Measurements from ENCODE around the gene PCNA. TPM values are rescaled to one million over a fixed set of nuclear protein-coding genes. Genes with fewer than 3 reads are reported as not detected.

PCNA gene
- total RNA-seq, 1 donor from 2014 or later, result 126 TPM

DNA sequence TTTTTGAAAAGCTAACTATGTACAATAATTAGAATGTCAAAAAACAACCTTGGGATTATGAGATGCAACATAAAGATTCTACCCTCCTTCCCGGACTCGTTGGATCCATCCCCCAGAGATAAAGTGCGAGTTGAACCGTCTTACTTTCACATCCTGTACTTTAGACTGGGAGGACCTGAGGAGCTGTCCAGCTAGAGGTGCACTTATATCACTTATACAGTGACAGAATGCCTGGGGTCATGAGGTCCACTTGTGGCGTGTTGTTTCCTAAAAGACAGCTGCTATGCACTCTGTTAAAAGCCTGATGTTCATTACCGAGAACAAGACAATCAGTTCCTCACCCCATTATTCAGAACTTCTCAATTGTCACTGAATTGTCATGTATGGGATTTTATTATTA lies 9.1 kb upstream of the PCNA start:
- no peak for DNase-seq (ENCODE audit: low spot score, unreplicated experiment)
- Mint-ChIP-seq H3K9me3 (ENCODE audit: low read depth) (no peaks in the 10 kb centered on the region), H3K4me3 (ENCODE audit: low read depth) (peak overlapping the region; percentile 2), H3K36me3 (ENCODE audit: insufficient read depth) (no peaks in the 10 kb centered on the region), H3K27me3 (no peaks in the 10 kb centered on the region), H3K27ac (no peak overlapping the region), H3K4me1 (ENCODE audit: low read depth) (peaks cover 13% of the 10 kb centered on the region)
- TF ChIP-seq, protein P1, sequence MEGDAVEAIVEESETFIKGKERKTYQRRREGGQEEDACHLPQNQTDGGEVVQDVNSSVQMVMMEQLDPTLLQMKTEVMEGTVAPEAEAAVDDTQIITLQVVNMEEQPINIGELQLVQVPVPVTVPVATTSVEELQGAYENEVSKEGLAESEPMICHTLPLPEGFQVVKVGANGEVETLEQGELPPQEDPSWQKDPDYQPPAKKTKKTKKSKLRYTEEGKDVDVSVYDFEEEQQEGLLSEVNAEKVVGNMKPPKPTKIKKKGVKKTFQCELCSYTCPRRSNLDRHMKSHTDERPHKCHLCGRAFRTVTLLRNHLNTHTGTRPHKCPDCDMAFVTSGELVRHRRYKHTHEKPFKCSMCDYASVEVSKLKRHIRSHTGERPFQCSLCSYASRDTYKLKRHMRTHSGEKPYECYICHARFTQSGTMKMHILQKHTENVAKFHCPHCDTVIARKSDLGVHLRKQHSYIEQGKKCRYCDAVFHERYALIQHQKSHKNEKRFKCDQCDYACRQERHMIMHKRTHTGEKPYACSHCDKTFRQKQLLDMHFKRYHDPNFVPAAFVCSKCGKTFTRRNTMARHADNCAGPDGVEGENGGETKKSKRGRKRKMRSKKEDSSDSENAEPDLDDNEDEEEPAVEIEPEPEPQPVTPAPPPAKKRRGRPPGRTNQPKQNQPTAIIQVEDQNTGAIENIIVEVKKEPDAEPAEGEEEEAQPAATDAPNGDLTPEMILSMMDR (IDR thresholded peaks at IDR 0.05; ENCODE audit: unreplicated experiment), result no peak

DNA sequence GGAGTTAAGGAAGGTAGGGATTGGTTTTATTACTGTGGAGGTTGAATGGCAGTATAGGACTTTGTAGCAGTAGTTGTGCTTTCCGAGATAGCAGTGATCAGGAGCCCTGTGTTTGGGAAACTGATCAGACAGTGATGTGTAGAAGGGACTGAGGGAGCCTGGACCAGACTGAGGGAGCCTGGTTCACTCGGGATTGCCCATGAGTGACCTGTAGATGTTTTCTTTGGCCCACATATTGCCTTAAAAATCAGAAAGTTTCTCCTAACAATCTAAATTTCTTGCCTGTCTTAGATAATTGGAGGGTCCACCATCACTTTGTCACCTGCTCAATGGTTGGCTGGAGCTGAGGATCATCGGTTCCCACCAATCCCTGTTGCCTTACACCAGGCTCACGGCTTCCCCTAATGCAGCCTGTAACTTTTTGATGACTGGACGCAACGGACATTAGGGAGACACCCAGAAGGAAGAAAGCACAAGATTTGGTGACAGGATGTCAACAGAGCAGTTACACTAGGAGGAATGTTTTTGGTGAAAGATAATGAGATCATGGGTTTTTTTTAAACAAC lies 8.2 kb upstream of the PCNA start:
- Mint-ChIP-seq H3K4me1 (ENCODE audit: low read depth) (peaks cover 13% of the 10 kb centered on the region), H3K27ac (peak overlapping the region; percentile 98), H3K27me3 (no peaks in the 10 kb centered on the region), H3K9me3 (ENCODE audit: low read depth) (no peaks in the 10 kb centered on the region), H3K4me3 (ENCODE audit: low read depth) (peak overlapping the region; percentile 96), H3K36me3 (ENCODE audit: insufficient read depth) (no peaks in the 10 kb centered on the region)
- TF ChIP-seq, protein P1 (IDR thresholded peaks at IDR 0.05; ENCODE audit: unreplicated experiment), result no peak
- DNase-seq (ENCODE audit: low spot score, unreplicated experiment), result no peak

- Mint-ChIP-seq H3K27ac (peak overlapping the region; percentile 98), H3K9me3 (ENCODE audit: low read depth) (no peaks in the 10 kb centered on the region), H3K36me3 (ENCODE audit: insufficient read depth) (no peaks in the 10 kb centered on the region), H3K4me1 (ENCODE audit: low read depth) (peaks cover 13% of the 10 kb centered on the region), H3K27me3 (no peaks in the 10 kb centered on the region), H3K4me3 (ENCODE audit: low read depth) (peak overlapping the region; percentile 96)
- DNase-seq (ENCODE audit: low spot score, unreplicated experiment), result no peak
- TF ChIP-seq, protein P1 (IDR thresholded peaks at IDR 0.05; ENCODE audit: unreplicated experiment), result no peak
Observed at GRCh38 chr20:5127204-5127858, 7.6 kb upstream of the PCNA start.

GRCh38 chr20:5126512-5127203 lies 6.9 kb upstream of the PCNA start, which contains the start of gene CDS2:
TSS of gene CDS2 (plus strand) at chr20:5127008. CDS start at chr20:5127093, 85 bp downstream.
- peak; percentile 100 for DNase-seq (ENCODE audit: low spot score, unreplicated experiment)
- Mint-ChIP-seq H3K36me3 (ENCODE audit: insufficient read depth) (no peaks in the 10 kb centered on the region), H3K4me1 (ENCODE audit: low read depth) (peaks cover 13% of the 10 kb centered on the region), H3K9me3 (ENCODE audit: low read depth) (no peaks in the 10 kb centered on the region), H3K27me3 (no peaks in the 10 kb centered on the region), H3K4me3 (ENCODE audit: low read depth) (peak within 1 kb of the TSS; percentile 96), H3K27ac (peak within 1 kb of the TSS; percentile 98)
- TF ChIP-seq, protein P1 (IDR thresholded peaks at IDR 0.05; ENCODE audit: unreplicated experiment), result peak; percentile 56

DNA sequence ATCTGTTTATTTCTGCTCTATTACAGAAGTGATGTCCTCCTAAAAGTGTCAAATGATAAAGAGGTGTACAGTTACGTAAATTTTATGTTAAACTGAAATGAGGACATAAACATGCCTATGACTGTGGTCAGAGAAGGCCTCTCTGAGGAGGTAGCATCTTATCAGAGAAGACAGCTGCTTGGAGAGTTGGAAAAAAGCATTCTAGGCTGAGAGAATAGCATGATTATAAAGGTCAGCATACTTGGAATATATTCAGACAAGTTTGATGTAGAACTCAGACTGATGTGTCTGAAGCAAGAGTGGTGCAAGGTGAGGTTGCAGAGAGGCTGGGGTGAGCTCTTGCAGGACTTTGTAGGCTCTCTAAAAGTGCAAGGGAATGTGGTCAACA lies 3.1 kb upstream of the PCNA start:
- Mint-ChIP-seq H3K4me3 (ENCODE audit: low read depth) (no peak overlapping the region), H3K9me3 (ENCODE audit: low read depth) (no peaks in the 10 kb centered on the region), H3K27ac (no peak overlapping the region), H3K4me1 (ENCODE audit: low read depth) (peaks cover 21% of the 10 kb centered on the region), H3K27me3 (no peaks in the 10 kb centered on the region), H3K36me3 (ENCODE audit: insufficient read depth) (peaks cover 2% of the 10 kb centered on the region)
- TF ChIP-seq, protein P1 (IDR thresholded peaks at IDR 0.05; ENCODE audit: unreplicated experiment), result no peak
- DNase-seq (ENCODE audit: low spot score, unreplicated experiment), result no peak
